PC-9 (cell line): Measurements from ENCODE around the gene DST. TPM values are rescaled to one million over a fixed set of nuclear protein-coding genes. Genes with fewer than 3 reads are reported as not detected.

Experiments
- BruUV-seq: library from RNA; stranded (reverse); fragments of 400-500 nt; replicated peaks from 2 replicates; lab custom pipeline; 2021; lab: Mats Ljungman, UMichigan
- CTCF ChIA-PET: fragments of 300-600 bp; sonication (Branson Sonifier 250); formaldehyde crosslinking; loops from one replicate; lab custom pipeline; 2022; ENCODE audit warnings: antibody characterized with exemption; lab: Charles Lee
- POLR2A ChIA-PET: fragments of 300-600 bp; sonication (Branson Sonifier 250); formaldehyde crosslinking; loops from one replicate; lab custom pipeline; 2022; ENCODE audit warnings: antibody characterized with exemption; ENCODE audit not compliant: unreplicated experiment; lab: Charles Lee
- DNase-seq, 2 experiments: peaks; one replicate each; pipeline versions ENCODE4 v3.0.0 to v3.0.0-alpha.2; 2015 to 2022; ENCODE audit warnings: mixed read lengths in 1 of 2
- H2AFZ ChIP-seq: fragments of 200-600 bp; sonication (generic); 2 replicates; pipeline ENCODE4 v1.8.1; 2017; ENCODE audit warnings: antibody characterized with exemption
- H3F3A ChIP-seq: fragments of 200-600 bp; sonication (generic); 2 replicates; pipeline ENCODE4 v1.8.1; 2017; ENCODE audit warnings: antibody characterized with exemption, mild to moderate bottlenecking, low read depth; ENCODE audit not compliant: insufficient read depth
- H3K27ac ChIP-seq: fragments of 200-600 bp; sonication (generic); 2 replicates; pipeline ENCODE4 v1.6.1; 2016; ENCODE audit warnings: mixed run types
- H3K27me3 ChIP-seq: fragments of 200-600 bp; sonication (generic); 2 replicates; pipeline ENCODE4 v1.6.1; 2016; ENCODE audit warnings: low read depth, mixed run types; ENCODE audit not compliant: insufficient read depth
- H3K36me3 ChIP-seq: fragments of 200-600 bp; sonication (generic); 2 replicates; pipeline ENCODE4 v1.6.1; 2016; ENCODE audit warnings: low read depth, mixed run types
- H3K4me1 ChIP-seq: fragments of 200-600 bp; sonication (generic); replicated peaks from 2 replicates; pipeline ENCODE4 v1.6.1; 2016; ENCODE audit warnings: mixed run types; ENCODE audit not compliant: insufficient read depth
- H3K4me2 ChIP-seq: fragments of 200-600 bp; sonication (generic); 2 replicates; pipeline ENCODE4 v1.6.1; 2017; ENCODE audit warnings: mixed run types
- H3K4me3 ChIP-seq: fragments of 200-600 bp; sonication (generic); 2 replicates; pipeline ENCODE4 v1.6.1; 2016; ENCODE audit warnings: mixed run types
- H3K79me2 ChIP-seq: fragments of 200-600 bp; sonication (generic); 2 replicates; pipeline ENCODE4 v1.6.1; 2017; ENCODE audit warnings: low read depth, mixed run types
- H3K9me2 ChIP-seq: fragments of 200-600 bp; sonication (generic); 2 replicates; pipeline ENCODE4 v1.8.1; 2017; ENCODE audit warnings: mild to moderate bottlenecking; ENCODE audit not compliant: insufficient read depth
- H3K9me3 ChIP-seq: fragments of 200-600 bp; sonication (generic); 2 replicates; pipeline ENCODE4 v1.8.1; 2016; ENCODE audit warnings: low read depth; ENCODE audit not compliant: insufficient read depth
- H4K20me1 ChIP-seq: fragments of 200-600 bp; sonication (generic); 2 replicates; pipeline ENCODE4 v1.8.1; 2017; ENCODE audit not compliant: insufficient read depth
- CTCF ChIP-seq: fragments of 200-600 bp; sonication (generic); conservative IDR thresholded peaks from 2 replicates; pipeline ENCODE4 v1.6.1; 2017; ENCODE audit warnings: mixed run types, antibody characterized with exemption, mild to moderate bottlenecking, moderate library complexity
- EZH2 ChIP-seq: fragments of 200-600 bp; sonication (generic); IDR thresholded peaks from 2 replicates; pipeline ENCODE4 v1.8.0; 2017; ENCODE audit warnings: antibody characterized with exemption, low read depth
- intact Hi-C: fragments of 100-400 bp; cut with micrococcal nuclease; formaldehyde crosslinking; loops from one replicate; pipeline ENCODE4 v1.10.0; 2022; ENCODE audit not compliant: unreplicated experiment
- total RNA-seq: library from RNA; stranded (reverse); gene quantifications from 2 replicates; pipeline ENCODE4 v1.2.3, GENCODE V29; 2021

DST gene
- total RNA-seq, 1 experiment from 2014 or later = 217 TPM

- H4K20me1 ChIP-seq = no peaks in the 10 kb centered on the region
- TF ChIP-seq EZH2 (no peak), CTCF (no peak)
- no peak overlapping the region for H3K4me2 ChIP-seq
- H3K27me3 ChIP-seq = no peaks in the 10 kb centered on the region
- ChIA-PET CTCF (no interaction called here), POLR2A (no interaction called here)
- no peak overlapping the region for H3K4me3 ChIP-seq
- intact Hi-C loops = no loop called here
- H3K9me2 ChIP-seq = no peaks in the 10 kb centered on the region
- no peaks in the 10 kb centered on the region for H3K4me1 ChIP-seq
- H3K79me2 ChIP-seq = no peaks in the 10 kb centered on the region
- H3F3A ChIP-seq = no peaks in the 10 kb centered on the region
- H2AFZ ChIP-seq = no peak overlapping the region
- H3K36me3 ChIP-seq = peaks cover 34% of the 10 kb centered on the region; the same call in 1 of the 2 replicates
- H3K27ac ChIP-seq = no peak overlapping the region
- BruUV-seq = no TSS peak
- DNase-seq = no peak
- no peaks in the 10 kb centered on the region for H3K9me3 ChIP-seq
Observed at GRCh38 chr6:56488281-56488680, 154.4 kb downstream of the DST start.

- Histone ChIP-seq H3K79me2 (no peaks in the 10 kb centered on the region), H4K20me1 (no peaks in the 10 kb centered on the region), H3K9me2 (no peaks in the 10 kb centered on the region), H3K9me3 (no peaks in the 10 kb centered on the region), H3F3A (no peaks in the 10 kb centered on the region), H3K27ac (no peak overlapping the region), H3K4me1 (no peaks in the 10 kb centered on the region), H2AFZ (no peak overlapping the region), H3K4me3 (no peak overlapping the region), H3K36me3 (peaks cover 28% of the 10 kb centered on the region; the same call in 1 of the 2 replicates), H3K27me3 (no peaks in the 10 kb centered on the region), H3K4me2 (no peak overlapping the region)
- CTCF ChIA-PET = no interaction called here
- intact Hi-C loops = no loop called here
- TF ChIP-seq EZH2 (no peak), CTCF (no peak)
- no TSS peak for BruUV-seq
- no peak for DNase-seq
- POLR2A ChIA-PET = no interaction called here
Observed at GRCh38 chr6:56486681-56487080, 156.0 kb downstream of the DST start.

GRCh38 chr6:56484669-56485068, 158.0 kb downstream of the DST start:
- TF ChIP-seq EZH2 (no peak), CTCF (no peak)
- no peak overlapping the region for H3K27ac ChIP-seq

More at GRCh38 chr6:56484669-56485068, 158.0 kb downstream of the DST start:
- H3K79me2 ChIP-seq = no peaks in the 10 kb centered on the region
- CTCF ChIA-PET = no interaction called here
- H3K27me3 ChIP-seq = no peaks in the 10 kb centered on the region
- H3K4me3 ChIP-seq = no peak overlapping the region
- no peaks in the 10 kb centered on the region for H3K9me3 ChIP-seq
- no peak for DNase-seq
- H3K4me1 ChIP-seq = no peaks in the 10 kb centered on the region
- intact Hi-C loops = loop anchor here (5.0 kb wide), 1 partner anchor 127 kb away; no protein-coding TSS in a partner anchor
- H3K9me2 ChIP-seq = no peaks in the 10 kb centered on the region
- POLR2A ChIA-PET = no interaction called here
- no TSS peak for BruUV-seq
- H3K36me3 ChIP-seq = peaks cover 24% of the 10 kb centered on the region; the same call in 1 of the 2 replicates
- no peak overlapping the region for H3K4me2 ChIP-seq
- H3F3A ChIP-seq = no peaks in the 10 kb centered on the region
- no peaks in the 10 kb centered on the region for H4K20me1 ChIP-seq
- H2AFZ ChIP-seq = no peak overlapping the region
